HL-60 (cell line): ENCODE measurements around the gene PIAS4.

Experiments used
- DNase-seq, 2 experiments: peaks; one replicate each; pipeline ENCODE4 v3.0.0-alpha.2; 2010 to 2020; ENCODE audit warnings: low read depth in 1 of 2, low spot score in 1 of 2
- H3K27ac ChIP-seq: fragments of 250-450 bp; sonication (Bioruptor Pico); replicated peaks from 2 replicates; pipeline ENCODE4 v1.5.1; 2020; ENCODE audit warnings: mild to moderate bottlenecking, moderate library complexity
- H3K27me3 ChIP-seq: fragments of 250-450 bp; sonication (Bioruptor Pico); 2 replicates; pipeline ENCODE4 v1.5.1; 2021; ENCODE audit warnings: mild to moderate bottlenecking, moderate library complexity; ENCODE audit not compliant: insufficient read depth, poor library complexity, severe bottlenecking
- H3K4me3 ChIP-seq: replicated peaks from 2 replicates; pipeline ENCODE4 v1.5.1; 2011; ENCODE audit warnings: mild to moderate bottlenecking, control low read depth, low read length; ENCODE audit not compliant: insufficient read depth
- CTCF ChIP-seq: IDR thresholded peaks from one replicate; pipeline ENCODE4 v1.5.1; 2011; ENCODE audit warnings: low read length, control low read depth, inconsistent platforms; ENCODE audit not compliant: insufficient read depth
- GABPA ChIP-seq: IDR thresholded peaks from 2 replicates; pipeline ENCODE4 v1.6.1; 2012; ENCODE audit warnings: low read depth
- POLR2AphosphoS5 ChIP-seq: IDR thresholded peaks from 2 replicates; pipeline ENCODE4 v1.6.1; 2012; ENCODE audit warnings: low read depth
- REST ChIP-seq: IDR thresholded peaks from 2 replicates; pipeline ENCODE4 v1.6.1; 2012; ENCODE audit warnings: low read depth; ENCODE audit not compliant: insufficient replicate concordance
- SPI1 ChIP-seq: IDR thresholded peaks from 2 replicates; pipeline ENCODE4 v1.6.1; 2012; ENCODE audit warnings: low read depth, mild to moderate bottlenecking, borderline replicate concordance

PIAS4 gene

GRCh38 chr19:4049432-4049831 is 41.9 kb downstream of the PIAS4 start:
- H3K27ac ChIP-seq, result no peak overlapping the region
- no peaks in the 10 kb centered on the region for H3K27me3 ChIP-seq
- TF ChIP-seq REST (peak; percentile 68), GABPA (no peak)
- no peak for DNase-seq
- no peak overlapping the region for H3K4me3 ChIP-seq

GRCh38 chr19:4051175-4052101 is 43.9 kb downstream of the PIAS4 start:
- Histone ChIP-seq H3K27me3 (no peaks in the 10 kb centered on the region), H3K27ac (peak overlapping the region; percentile 69), H3K4me3 (peak overlapping the region; percentile 44)
- TF ChIP-seq REST (no peak), POLR2AphosphoS5 (no peak; the same call in 1 of the 2 replicates), GABPA (no peak), SPI1 (no peak), CTCF (no peak)
- DNase-seq, result peak; percentile 78 to 90

GRCh38 chr19:4052114-4052992 is 44.8 kb downstream of the PIAS4 start:
- DNase-seq, result peak; percentile 54 to 77
- Histone ChIP-seq H3K27me3 (no peaks in the 10 kb centered on the region), H3K27ac (peak overlapping the region; percentile 69), H3K4me3 (peak overlapping the region; percentile 44)
- TF ChIP-seq CTCF, result no peak
- no peak for TF ChIP-seq POLR2AphosphoS5
- no peak for TF ChIP-seq REST
- TF ChIP-seq SPI1, result no peak
